IPS DF 19.7 (cell line): ENCODE results near the gene SH3BP5.

ENCODE experiments used
- DNase-seq: peaks from one replicate; pipeline ENCODE4 v3.0.0-alpha.2; 2013; ENCODE audit warnings: low read depth, low spot score

Gene SH3BP5

GRCh38 chr3:15299036-15299435, 33.4 kb downstream of the SH3BP5 start:
- no peak for DNase-seq

DNA sequence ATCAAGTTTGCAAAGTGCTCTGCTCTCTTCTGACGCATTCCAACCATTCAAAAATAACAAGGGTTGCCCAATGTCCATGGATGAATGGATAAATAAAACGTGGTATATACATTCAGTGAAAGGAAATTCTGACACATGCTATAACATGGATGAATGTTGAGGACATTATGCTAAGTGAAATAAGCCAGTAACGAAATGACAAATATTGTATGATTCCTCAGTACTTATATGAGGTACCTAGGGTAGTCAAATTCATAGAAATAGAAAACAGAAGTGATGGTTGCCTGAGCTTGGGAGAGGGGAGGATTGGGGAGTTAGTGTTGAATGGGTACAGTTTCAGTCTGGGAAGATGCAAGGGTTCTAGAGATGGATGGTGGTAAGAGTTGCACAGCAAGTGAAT, 33.9 kb downstream of the SH3BP5 start:
- DNase-seq: no peak

GRCh38 chr3:15297608-15298350, 34.6 kb downstream of the SH3BP5 start:
- no peak for DNase-seq

DNA sequence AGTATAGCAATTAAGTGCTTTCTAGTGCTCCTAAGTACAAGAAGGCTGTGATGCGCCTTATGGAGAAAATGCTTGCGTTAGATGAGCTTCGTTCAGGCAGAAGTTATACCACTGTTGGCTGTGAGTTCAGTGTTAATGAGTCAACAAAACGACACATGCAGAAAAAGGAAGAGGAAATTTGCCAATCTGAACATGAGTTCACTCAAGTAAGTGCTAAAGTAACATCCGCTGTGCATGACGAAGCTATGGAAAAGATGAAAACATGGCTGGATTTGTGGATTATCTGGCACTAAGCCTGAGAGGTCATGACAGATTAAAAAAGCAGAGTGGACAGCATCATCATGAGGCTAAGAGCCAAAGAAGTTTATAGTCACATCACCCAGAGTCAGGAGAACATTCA, 36.9 kb downstream of the SH3BP5 start:
- no peak for DNase-seq

DNA sequence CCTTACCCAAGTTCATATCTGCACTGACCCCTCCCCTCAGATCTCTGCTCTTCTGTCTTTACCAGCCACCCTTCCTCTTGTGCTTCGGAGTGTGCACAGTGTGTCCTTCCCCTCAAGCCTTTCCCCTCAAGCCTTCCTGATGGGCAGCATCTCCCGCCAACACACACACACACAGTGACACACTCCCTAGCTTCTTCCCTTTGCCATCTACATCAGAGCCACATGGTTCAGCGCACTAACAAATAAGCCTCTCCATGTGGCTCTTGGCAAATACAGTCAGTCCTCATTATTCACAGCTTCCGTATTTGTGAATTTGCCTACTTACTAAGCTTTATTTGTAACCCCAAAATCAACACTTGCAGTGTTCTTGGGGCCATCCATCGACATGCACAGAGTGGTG, 37.5 kb downstream of the SH3BP5 start:
- DNase-seq: no peak

GRCh38 chr3:15292765-15293522, 39.4 kb downstream of the SH3BP5 start:
- no peak for DNase-seq

- no peak for DNase-seq
These were observed 40.5 kb downstream of the SH3BP5 start for GRCh38 chr3:15291589-15292541.

DNA sequence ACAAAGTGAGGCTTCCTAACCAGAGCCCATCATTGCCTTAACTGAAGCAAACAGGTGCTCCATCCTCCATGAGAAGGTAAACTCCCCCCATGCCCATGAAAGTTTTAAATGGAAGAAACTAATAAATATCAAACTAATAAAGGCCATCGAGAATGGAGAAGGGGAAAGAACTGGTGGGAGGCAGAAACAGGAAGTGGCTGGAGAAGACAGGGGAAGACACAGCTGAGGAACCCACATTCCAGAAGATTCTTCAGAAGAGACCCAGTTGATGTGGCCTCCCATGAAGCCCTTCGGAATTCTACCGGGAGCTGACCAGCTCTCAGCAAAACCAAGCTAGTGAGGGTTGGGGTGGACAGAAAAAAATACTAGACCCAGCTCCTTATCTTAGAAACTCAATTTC, 41.6 kb downstream of the SH3BP5 start:
- no peak for DNase-seq

DNA sequence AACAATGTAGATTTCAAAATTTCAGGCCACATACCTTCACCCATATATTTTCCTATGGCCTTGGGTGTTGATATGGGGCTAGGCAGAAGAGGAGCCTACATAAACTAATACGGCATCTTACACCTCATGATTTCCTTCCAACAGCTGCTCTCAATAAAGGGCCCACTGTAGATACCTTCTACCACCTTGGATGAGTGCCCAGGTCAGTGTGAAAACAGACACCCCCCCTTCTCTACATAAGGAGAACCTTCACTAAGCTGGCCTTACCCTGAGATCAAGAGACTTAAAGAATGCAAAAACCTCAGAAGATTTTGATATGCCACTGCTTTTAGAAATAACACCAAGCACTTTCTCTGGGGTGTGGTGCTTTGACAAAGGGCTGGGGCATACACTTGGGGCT, 42.7 kb downstream of the SH3BP5 start:
- DNase-seq: no peak

DNA sequence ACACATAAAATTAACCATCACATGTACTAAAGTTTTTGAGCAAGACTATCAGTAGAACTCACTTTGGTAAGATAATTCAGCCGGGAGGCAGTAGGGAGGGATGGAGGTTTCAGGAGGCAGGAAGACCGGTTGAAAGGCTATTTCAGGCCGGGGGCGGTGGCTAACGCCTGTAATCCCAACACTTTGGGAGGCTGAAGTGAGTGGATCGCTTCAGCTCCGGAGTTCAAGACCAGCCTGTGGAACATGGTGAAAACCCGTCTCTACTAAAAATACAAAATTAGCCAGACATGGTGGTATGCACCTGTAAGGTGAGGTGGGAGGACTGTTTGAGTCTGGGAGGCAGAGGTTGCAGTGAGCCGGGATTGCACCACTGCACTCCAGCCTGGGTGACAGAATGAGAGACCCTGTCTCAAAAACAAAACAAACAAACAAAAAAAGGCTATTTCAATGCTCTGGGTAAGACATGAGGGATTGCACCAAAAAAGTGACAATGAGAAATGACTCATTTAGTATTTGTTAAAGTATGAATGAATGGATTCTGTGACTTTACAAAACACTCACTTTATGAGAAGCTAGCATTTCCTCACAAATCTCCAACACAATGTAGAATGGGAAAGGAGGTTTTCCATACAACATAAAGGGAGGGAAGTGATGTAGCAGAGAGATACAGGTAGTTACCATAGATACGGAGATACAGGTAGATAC, 43.9 kb downstream of the SH3BP5 start:
- DNase-seq: no peak

- DNase-seq: no peak
These were observed 44.6 kb downstream of the SH3BP5 start for GRCh38 chr3:15287565-15288330.

DNA sequence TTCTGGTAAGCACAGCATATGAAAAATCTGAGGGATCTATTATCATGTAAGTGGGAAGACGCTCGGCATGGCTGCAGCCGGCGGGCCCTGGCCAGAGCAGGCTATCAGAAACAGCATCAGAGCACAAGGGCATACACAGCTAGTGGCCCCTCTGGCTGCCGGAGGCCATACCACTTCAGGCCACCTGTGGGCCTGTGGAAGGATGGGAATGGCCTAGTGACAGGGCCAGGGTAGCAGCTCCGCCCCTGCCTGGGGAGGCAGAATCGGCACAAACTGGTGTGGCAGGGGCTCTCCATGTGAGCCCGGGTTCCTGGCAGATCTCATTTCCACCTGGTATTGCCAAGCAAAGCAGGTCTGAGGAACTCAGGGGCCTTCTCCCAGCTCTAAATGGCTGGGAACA, 46.4 kb downstream of the SH3BP5 start:
- DNase-seq: no peak

DNA sequence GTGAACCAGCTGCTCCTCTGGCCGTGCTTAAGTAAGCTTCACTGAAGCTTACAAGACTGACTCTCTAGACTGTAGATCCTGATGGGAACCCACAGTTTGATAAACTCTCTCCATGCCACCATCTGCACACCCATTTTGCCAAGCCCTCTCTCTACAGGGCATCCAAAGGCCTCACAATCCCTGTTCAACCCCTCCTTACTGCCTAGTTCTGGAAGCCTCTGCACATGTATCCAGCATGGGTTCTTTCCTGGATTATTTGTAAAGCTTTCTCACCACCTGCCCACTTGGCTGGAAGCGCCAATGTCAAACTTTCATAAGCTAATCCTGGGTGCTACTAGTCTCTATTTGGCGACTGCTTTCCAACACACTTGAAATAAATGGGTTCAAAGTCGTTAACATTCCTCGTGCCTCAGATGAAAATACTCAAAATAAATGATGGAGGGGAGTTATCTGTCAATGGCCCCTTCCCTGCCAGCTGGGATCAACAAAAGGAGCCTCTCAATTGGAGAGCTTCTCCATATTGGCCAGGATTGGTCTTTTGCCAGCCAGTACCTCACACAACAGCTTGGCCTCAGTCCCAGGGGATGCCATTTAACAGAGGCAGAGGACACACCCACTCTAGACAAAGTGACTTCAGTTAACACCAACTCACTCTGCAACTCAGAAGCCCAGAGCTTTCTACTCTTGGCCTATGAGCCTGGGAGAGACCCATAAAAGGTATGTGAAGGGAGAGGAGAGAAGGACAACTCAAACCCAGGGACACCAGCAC, 48.1 kb downstream of the SH3BP5 start:
- no peak for DNase-seq

DNA sequence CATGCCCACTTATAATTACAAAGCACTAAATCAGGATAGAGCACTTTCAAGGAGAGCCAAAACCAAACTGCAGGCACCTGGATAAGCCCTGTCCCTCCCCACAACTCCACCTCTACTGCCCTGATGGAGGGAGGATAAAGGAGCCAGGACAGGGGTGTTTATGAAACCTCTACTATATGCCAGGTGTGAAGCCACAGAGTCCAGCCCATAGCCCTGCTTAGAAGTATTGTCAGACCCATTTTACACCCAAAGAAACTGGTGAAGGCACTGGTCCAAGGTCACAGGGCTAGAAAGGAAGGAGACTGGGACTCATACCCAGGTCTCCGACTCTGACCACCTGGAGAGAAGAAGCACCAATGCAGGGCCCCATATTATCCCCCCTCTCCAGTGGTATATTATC, 48.7 kb downstream of the SH3BP5 start:
- DNase-seq: no peak

- DNase-seq: no peak
These were observed 50.6 kb downstream of the SH3BP5 start for GRCh38 chr3:15281817-15282216.

DNA sequence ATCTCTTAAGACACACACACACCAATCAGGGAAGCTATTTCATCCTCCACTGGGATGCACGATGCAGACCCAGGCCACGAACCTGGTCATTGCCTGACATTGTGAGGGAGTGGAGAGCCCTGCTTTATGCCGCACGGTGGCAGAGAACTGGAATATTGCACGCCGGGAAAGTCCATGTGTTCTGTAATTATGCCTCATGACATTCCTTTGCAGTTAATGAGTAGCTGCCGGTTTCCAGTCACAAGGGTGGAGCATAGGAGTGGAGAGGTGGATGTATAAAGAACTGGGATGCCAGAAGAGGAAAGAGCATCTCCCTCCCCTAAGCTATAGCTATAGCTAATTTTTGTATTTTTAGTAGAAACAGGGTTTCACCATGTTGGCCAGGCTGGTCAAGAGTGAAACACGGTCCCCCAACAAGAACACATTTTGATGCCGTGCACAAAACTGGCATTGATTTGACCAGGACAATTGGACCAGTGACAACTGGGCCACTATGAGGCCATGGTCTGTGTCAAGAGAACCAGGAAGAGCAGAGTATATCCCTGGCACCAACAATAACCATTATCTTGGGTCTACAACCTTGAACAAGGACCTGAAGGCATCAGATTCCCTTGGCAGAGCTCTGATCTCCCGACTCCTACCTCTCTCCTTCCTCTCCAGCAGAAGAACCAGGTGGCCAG, 51.4 kb downstream of the SH3BP5 start:
- DNase-seq: no peak

GRCh38 chr3:15279671-15280402, 52.5 kb downstream of the SH3BP5 start:
- DNase-seq: no peak

- no peak for DNase-seq
These were observed 53.2 kb downstream of the SH3BP5 start for GRCh38 chr3:15279205-15279604.
